ENCODE measurements around the gene SLC36A3.
A peak's percentile ranks its signal among the peaks of the same experiment; 100 is the strongest.
"Not testable (repeated sequence)": the region's sequence is repeated elsewhere in the genome, so short reads cannot be mapped to it uniquely, and the experiment has no call there.

Gene SLC36A3

GRCh38 chr5:151303666-151304065 lies at the start of gene SLC36A3:
TSS of gene SLC36A3 (minus strand) at chr5:151303766. CDS start at chr5:151303354, 412 bp downstream.
- DNase-seq = no peak

GRCh38 chr5:151351671-151352070 lies 48.1 kb upstream of the SLC36A3 start:
- no peak for DNase-seq

GRCh38 chr5:151348789-151349188 lies 45.2 kb upstream of the SLC36A3 start:
- no peak for DNase-seq

DNA sequence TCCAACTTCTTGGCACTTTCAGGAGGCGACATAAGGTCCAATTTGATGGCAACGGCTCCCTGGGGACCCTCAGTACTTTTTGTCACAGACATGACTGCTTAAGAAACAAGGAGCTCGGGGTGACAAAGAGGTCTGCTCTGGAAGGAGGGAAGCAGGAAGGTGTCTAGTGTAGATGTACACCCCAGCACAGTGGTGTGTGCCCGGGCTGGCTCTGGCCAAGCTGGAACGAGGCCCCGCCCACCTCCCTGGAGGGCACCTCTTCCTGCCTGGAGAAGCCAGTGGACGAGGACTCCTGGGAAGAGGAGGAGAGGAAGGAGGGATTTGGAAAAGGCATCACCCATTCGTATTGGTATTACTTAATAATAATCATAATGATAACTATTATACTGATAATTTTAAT lies 43.8 kb upstream of the SLC36A3 start, which contains the start of gene SLC36A2:
TSS of gene SLC36A2 (minus strand) at position 191 of the 400 bp plus-strand sequence. CDS start at position 92, 99 bp downstream.
- no peak for DNase-seq

GRCh38 chr5:151345808-151346478 lies 42.4 kb upstream of the SLC36A3 start:
- DNase-seq = no peak

GRCh38 chr5:151345187-151345807 lies 41.7 kb upstream of the SLC36A3 start:
- DNase-seq = no peak

DNA sequence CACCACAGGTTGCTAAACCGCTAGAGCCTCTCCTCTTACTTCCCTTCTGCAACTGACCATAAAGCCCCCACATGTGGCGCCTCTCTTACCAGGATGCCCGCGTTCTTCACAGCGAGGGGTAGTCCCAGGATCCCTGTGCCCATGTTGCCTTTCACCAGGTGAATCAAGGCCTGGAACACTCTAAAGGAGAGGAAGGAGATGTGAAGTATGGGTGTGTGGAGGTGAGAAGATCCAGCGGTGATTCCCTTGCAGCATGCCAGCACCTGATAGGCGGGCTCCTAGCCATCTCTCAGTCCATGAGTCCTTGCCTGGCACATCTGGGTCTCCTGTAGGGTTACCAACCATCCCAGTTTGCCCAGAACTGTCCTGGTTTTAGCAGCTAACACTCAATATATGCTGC lies 40.5 kb upstream of the SLC36A3 start:
- DNase-seq = no peak

GRCh38 chr5:151340004-151340403 lies 36.4 kb upstream of the SLC36A3 start:
- DNase-seq = no peak

DNA sequence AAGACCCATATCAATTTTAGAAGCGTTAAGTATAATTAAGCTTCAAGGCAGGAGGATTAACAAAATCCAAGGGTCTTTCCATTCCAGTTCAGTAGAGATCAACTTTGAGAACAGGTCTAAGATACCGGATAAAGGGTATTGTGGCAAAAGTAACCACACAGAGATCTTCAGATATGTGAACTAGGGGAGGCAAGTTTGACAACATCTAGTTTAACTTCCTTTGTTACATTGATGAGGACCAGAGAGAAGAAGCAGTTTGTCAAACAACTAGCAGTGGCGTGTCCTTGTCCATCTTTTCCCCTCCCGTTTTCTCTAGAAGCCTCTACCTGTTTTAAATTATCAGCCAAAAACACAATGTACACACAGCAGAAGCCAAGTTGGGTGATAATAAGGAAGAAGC lies 35.2 kb upstream of the SLC36A3 start:
- DNase-seq = peak; percentile 25

DNA sequence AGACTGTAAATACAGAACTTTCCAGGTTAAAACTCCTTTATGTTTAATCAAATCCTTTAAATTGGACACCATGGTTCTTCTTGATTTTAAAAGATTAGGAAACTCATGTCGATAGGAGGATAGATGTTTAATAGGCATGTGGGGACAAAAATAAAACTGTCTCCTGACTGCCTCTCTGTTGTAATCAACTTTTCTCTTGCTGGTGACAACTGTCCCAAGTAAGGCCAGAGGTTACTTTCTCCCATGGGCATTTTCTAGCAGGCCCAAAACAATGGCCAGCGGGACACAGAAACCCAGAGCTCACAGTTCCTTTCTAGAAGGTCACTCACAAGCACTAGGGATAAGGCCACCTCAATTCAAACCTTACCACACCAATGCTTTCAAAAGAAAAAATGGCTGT lies 29.3 kb upstream of the SLC36A3 start:
- DNase-seq = no peak

- no peak for DNase-seq
These were observed 25.2 kb upstream of the SLC36A3 start for GRCh38 chr5:151328734-151329133.

GRCh38 chr5:151327585-151327984 lies 24.0 kb upstream of the SLC36A3 start:
- no peak for DNase-seq

- DNase-seq = no peak
These were observed 22.7 kb upstream of the SLC36A3 start for GRCh38 chr5:151326266-151326665.

GRCh38 chr5:151320481-151320880 lies 16.9 kb upstream of the SLC36A3 start:
- no peak for DNase-seq

DNA sequence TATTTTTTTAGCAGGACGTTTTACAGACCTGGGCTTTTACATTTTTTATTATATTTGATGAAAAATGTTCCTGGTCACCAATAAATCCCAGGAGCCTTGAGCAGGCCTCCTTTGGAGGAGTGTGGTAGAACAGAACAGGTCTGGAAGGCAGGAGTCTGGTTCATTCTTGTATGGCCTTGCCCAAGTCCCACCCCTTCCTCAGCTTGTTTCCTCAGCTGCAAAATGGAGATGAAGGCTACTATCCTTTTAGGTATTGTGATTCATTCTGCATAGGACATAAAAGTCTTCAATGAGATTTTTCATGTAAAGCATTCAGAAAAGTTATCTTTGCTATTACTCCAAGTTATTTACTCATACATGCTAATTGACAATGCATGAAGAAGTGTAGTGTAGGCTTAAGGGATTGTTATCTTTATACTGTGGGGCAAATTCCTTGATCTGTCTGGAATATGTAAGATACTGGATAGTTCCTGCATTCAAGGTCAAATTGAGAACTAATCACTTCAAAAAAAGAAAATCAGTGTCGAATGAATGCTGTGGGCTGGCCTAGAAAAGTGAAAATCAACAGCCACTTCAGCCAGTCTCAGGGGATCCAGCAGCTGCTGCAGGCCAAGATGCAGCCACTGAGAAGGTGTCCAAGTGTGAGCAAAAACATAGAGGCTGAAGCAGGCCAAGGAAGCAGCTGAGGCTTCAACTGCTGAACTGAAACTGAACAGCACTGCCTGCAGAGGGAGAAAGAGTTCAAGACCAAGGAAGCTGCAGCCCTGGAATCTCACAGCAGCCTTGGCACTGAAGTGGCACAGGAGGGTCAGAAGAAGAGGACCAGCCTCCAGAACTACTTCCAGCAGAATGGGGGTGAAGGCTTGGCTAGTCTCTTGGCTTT lies 15.5 kb upstream of the SLC36A3 start:
- peak; percentile 11 for DNase-seq

GRCh38 chr5:151317871-151318270 lies 14.3 kb upstream of the SLC36A3 start:
- DNase-seq = no peak

GRCh38 chr5:151315998-151316597 lies 12.5 kb upstream of the SLC36A3 start:
- DNase-seq = peak; percentile 77

DNA sequence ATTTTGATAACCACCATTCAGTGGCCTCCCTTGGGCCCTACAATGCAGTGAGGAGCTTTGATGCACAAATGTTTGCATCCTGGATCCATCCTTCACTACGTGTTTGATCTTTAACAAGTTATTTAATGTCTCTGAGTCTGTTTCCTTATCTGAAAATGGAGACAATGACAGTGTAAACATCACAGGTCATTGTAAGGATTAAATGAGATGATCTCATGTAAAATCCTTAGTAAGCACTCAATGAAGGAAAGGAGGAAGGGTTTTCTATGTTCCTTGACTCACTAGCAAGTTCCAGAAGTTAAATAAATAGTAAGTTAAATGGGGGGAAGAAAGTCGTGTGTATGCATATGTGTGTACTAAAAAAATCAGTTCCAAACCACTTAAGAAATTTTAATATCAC lies 9.8 kb upstream of the SLC36A3 start:
- no peak for DNase-seq

GRCh38 chr5:151312756-151313324 lies 9.3 kb upstream of the SLC36A3 start:
- DNase-seq = no peak

DNA sequence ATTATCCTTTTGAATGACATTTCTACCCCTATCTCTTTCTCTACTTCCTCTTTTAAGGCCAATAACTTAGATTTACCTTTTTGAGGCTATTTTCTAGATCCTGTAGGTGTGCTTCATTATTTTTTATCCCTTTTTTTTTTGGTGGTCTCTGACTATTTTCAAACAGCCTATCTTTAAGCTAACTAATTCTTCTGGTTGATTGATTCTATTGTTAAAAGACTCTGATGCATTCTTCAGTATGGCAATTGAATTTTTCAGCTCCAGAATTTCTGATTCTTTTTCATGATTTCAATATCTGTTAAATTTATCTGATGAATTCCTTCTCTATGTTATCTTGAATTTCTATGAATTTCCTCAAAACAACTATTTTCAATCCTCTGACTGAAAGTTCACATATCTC lies 7.4 kb upstream of the SLC36A3 start:
- DNase-seq = no peak

DNA sequence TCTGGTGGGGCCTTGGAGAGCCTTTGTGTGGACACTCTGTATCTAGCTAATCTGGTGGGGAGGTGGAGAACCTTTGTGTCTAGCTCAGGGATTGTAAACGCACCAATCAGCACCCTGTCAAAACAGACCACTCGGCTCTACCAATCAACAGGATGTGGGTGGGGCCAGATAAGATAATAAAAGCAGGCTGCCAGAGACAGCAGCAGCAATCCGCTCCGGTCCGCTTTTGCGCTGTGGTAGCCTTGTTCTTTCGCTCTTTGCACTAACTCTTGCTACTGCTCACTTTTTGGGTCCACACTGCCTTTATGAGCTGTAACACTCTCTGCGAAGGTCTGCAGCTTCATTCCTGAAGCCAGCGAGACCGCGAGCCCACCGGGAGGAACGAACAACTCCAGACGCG lies 6.3 kb upstream of the SLC36A3 start:
- not testable (repeated sequence) for DNase-seq

GRCh38 chr5:151309266-151309665 lies 5.7 kb upstream of the SLC36A3 start:
- DNase-seq = not testable (repeated sequence)

Data from hematopoietic multipotent progenitor cell treated with erythropoietin and hydrocortisone succinate and interleukin-3 and kit ligand, for 6 days (in vitro differentiated cells).